ENCODE data around the gene DPT. TPM values are rescaled to one million over a fixed set of nuclear protein-coding genes. Genes with fewer than 3 reads are reported as not detected.

Gene DPT
- total and polyA plus RNA-seq, 4 experiments from 2014 or later: not detected

DNA sequence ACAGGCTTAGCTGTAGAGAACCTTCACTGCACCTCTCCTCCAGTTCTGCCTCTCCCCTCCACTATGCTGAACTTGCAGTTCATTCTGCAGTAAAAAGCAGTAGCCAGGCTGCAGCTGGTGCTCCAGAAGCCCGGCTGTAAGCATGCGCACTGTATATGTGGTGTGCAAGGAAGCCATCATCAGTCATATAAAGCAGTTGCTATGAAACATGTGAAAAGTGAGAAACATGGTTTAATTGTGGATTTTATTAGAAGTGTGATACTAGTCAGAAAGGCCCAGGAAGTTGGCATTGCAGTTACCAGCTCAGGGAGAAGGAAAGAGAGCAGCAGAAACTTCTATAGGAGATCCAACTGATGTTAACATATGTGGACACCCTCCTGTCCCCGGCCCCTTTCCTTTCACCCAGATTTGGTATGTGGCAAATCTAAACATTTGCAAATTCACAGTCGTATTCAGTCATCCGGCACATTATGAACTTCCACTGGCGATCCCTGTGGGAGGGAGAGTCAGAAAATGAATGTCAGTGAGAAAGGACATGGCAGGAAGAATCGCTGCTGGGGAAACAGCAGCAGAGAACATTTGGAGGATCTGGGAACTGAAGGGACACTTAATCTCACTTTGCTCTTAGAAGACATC lies 32.8 kb downstream of the DPT start:
- no peaks in the 10 kb centered on the region for H3K9me3 ChIP-seq (ENCODE audit: control insufficient read depth in 1 of 2, low read length in 2 of 2)
- no peaks in the 10 kb centered on the region for H3K4me1 ChIP-seq (ENCODE audit: insufficient read depth, low read length)
- no peak overlapping the region for H3K4me3 ChIP-seq (ENCODE audit: low read length in 2 of 2)
- no peak for DNase-seq
- H3K27me3 ChIP-seq (ENCODE audit: insufficient read depth, low read length): no peaks in the 10 kb centered on the region
- no peak overlapping the region for H3K27ac ChIP-seq (ENCODE audit: low read depth, low read length)
- H3K36me3 Mint-ChIP-seq: no peaks in the 10 kb centered on the region
- no peaks in the 10 kb centered on the region for H3K36me3 ChIP-seq (ENCODE audit: insufficient read depth, low read length)
- peaks cover 0 to 1% (median 0%) of the 10 kb centered on the region in 8 donors for H3K9me3 Mint-ChIP-seq
- no peak overlapping the region for H3K4me3 Mint-ChIP-seq
- ChIA-PET CTCF (ENCODE audit: partially characterized antibody) (no interaction called here), POLR2A (ENCODE audit: partially characterized antibody) (no interaction called here)
- H3K27ac Mint-ChIP-seq: peak overlapping the region in 1 of 7 donors; percentile 52
- H3K27me3 Mint-ChIP-seq: peaks cover 0 to 1% of the 10 kb centered on the region in 2 donors
- no peaks in the 10 kb centered on the region for H3K4me1 Mint-ChIP-seq
- intact Hi-C loops (cut with micrococcal nuclease): no loop called here

DNA sequence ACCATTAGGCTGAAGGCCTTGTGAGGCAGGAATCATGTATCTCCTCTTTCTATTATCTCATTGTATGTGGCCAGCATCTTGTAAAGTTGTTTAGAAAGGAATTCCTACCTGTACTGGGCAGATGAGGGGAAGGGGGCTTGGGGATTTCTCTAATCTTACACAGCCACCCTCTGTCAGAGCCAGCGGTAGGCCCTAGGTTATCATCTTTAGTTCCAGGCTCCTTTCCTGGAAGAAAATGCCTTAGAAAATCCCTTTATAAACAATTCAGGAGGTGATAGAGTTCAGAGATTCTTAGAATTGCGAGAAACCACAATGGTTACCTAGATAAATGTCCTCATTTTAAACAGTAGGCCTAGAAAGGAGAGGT lies 35.2 kb downstream of the DPT start:
- POLR2A ChIA-PET (ENCODE audit: partially characterized antibody): no interaction called here
- H3K9me3 Mint-ChIP-seq: peaks cover 0 to 3% (median 0%) of the 10 kb centered on the region in 8 donors
- no peaks in the 10 kb centered on the region for H3K4me1 ChIP-seq (ENCODE audit: insufficient read depth, low read length)
- no peak for DNase-seq
- no peaks in the 10 kb centered on the region for H3K36me3 Mint-ChIP-seq
- H3K4me3 Mint-ChIP-seq: no peak overlapping the region
- no peak overlapping the region for H3K27ac ChIP-seq (ENCODE audit: low read depth, low read length)
- no peak overlapping the region for H3K27ac Mint-ChIP-seq
- H3K4me3 ChIP-seq (ENCODE audit: low read length in 2 of 2): no peak overlapping the region
- no peaks in the 10 kb centered on the region for H3K36me3 ChIP-seq (ENCODE audit: insufficient read depth, low read length)
- intact Hi-C loops (cut with micrococcal nuclease): no loop called here
- H3K27me3 ChIP-seq (ENCODE audit: insufficient read depth, low read length): no peaks in the 10 kb centered on the region
- H3K9me3 ChIP-seq (ENCODE audit: control insufficient read depth in 1 of 2, low read length in 2 of 2): no peaks in the 10 kb centered on the region
- H3K4me1 Mint-ChIP-seq: no peaks in the 10 kb centered on the region
- CTCF ChIA-PET (ENCODE audit: partially characterized antibody): no interaction called here
- peaks cover 1 to 2% of the 10 kb centered on the region in 2 donors for H3K27me3 Mint-ChIP-seq

DNA sequence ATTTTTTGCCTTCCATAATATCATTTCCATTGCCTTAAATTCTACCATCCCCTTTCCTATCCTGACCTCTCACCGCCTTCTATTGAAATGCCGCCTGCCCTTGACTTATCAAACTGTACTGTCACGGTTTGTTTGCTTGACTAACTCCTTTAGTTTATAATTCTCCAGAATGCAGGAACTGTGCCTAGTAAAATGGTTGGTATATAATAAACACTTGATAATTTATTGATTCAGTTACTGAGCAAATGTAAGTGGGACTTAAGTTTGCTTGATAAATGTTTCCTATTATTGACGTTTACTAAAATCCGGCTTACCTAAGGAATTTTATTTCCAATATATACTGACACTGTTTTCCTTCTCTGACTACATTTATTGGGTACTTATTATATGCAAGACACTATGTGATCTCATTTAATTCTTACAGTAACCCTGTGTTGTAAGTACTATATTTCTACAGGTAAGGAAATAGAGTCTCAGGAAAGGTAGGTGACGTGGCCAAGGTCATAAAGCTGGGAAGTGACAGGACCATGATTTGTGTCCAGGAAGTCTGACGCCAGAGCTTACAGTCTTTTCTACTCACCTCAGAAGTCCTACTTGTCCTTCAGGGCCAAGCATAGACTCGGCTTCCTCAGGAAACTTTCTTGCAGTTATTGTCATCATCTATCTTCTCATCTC lies 35.7 kb downstream of the DPT start:
- Histone ChIP-seq H3K27me3 (ENCODE audit: insufficient read depth, low read length) (no peaks in the 10 kb centered on the region), H3K27ac (ENCODE audit: low read depth, low read length) (no peak overlapping the region), H3K9me3 (ENCODE audit: control insufficient read depth in 1 of 2, low read length in 2 of 2) (no peaks in the 10 kb centered on the region), H3K4me3 (ENCODE audit: low read length in 2 of 2) (no peak overlapping the region), H3K36me3 (ENCODE audit: insufficient read depth, low read length) (no peaks in the 10 kb centered on the region), H3K4me1 (ENCODE audit: insufficient read depth, low read length) (no peaks in the 10 kb centered on the region)
- no peak overlapping the region for H3K4me3 Mint-ChIP-seq
- no peak for DNase-seq
- H3K27ac Mint-ChIP-seq: no peak overlapping the region
- peaks cover 0 to 3% (median 0%) of the 10 kb centered on the region in 8 donors for H3K9me3 Mint-ChIP-seq
- H3K36me3 Mint-ChIP-seq: no peaks in the 10 kb centered on the region
- no peaks in the 10 kb centered on the region for H3K4me1 Mint-ChIP-seq
- intact Hi-C loops (cut with micrococcal nuclease): no loop called here
- peaks cover 1 to 2% of the 10 kb centered on the region in 2 donors for H3K27me3 Mint-ChIP-seq
- ChIA-PET CTCF (ENCODE audit: partially characterized antibody) (no interaction called here), POLR2A (ENCODE audit: partially characterized antibody) (no interaction called here)

DNA sequence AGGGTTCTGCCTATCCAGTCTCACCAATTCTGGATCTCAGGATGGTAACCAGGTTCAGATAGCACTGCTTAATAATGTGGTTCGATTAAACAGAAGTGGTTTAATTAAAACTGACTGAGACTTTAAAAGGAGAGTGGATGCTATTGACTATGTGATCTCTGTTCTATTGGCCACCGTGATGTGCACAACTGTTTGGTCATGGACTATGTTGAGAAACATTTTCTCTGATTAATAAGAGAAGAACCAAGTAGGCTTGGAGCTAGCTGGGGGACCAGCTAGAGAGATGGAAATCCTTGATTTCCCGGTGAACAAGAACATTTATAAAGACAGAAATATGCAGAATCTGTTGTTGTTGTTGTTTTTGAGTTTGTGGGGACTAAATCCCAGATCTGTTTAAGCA lies 36.5 kb downstream of the DPT start:
- no peaks in the 10 kb centered on the region for H3K4me1 Mint-ChIP-seq

DNA sequence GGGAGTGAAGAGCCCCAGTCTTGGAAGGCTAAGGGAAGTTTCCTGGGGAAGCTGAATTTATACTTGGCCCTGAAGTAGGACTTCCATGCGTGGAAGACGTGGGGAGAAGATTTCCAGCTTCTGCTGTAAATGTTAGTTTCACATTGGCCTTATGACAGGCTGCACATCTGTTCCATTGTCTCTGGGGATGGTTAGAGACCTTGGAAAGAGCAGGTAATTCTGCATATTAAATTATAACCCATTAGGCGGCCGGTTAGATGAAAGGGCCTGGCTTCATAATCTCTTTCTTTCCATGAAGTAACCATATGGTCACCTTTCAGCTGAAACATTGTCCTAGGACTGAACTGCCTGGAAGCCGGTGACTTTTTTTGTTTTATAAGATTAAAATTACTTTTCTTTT lies 37.5 kb downstream of the DPT start:
- ChIA-PET POLR2A (ENCODE audit: partially characterized antibody) (no interaction called here), CTCF (ENCODE audit: partially characterized antibody) (no interaction called here)
- H3K27me3 ChIP-seq (ENCODE audit: insufficient read depth, low read length): no peaks in the 10 kb centered on the region
- Mint-ChIP-seq H3K9me3 (peaks cover 0 to 3% (median 0%) of the 10 kb centered on the region in 8 donors), H3K36me3 (no peaks in the 10 kb centered on the region), H3K27me3 (peaks cover 3 to 5% of the 10 kb centered on the region in 2 donors), H3K27ac (no peak overlapping the region), H3K4me1 (no peaks in the 10 kb centered on the region), H3K4me3 (no peak overlapping the region)
- no peaks in the 10 kb centered on the region for H3K4me1 ChIP-seq (ENCODE audit: insufficient read depth, low read length)
- no peaks in the 10 kb centered on the region for H3K9me3 ChIP-seq (ENCODE audit: control insufficient read depth in 1 of 2, low read length in 2 of 2)
- H3K4me3 ChIP-seq (ENCODE audit: low read length in 2 of 2): no peak overlapping the region
- no peaks in the 10 kb centered on the region for H3K36me3 ChIP-seq (ENCODE audit: insufficient read depth, low read length)
- no peak for DNase-seq
- intact Hi-C loops (cut with micrococcal nuclease): no loop called here
- no peak overlapping the region for H3K27ac ChIP-seq (ENCODE audit: low read depth, low read length)

More for the DNA sequence above, 36.5 kb downstream of the DPT start:
- no peak for DNase-seq
- Mint-ChIP-seq H3K9me3 (peaks cover 0 to 3% (median 0%) of the 10 kb centered on the region in 8 donors), H3K27me3 (peaks cover 1 to 2% of the 10 kb centered on the region in 2 donors), H3K36me3 (no peaks in the 10 kb centered on the region), H3K4me3 (no peak overlapping the region), H3K27ac (no peak overlapping the region)
- intact Hi-C loops (cut with micrococcal nuclease): no loop called here
- no peak overlapping the region for H3K4me3 ChIP-seq (ENCODE audit: low read length in 2 of 2)
- no peaks in the 10 kb centered on the region for H3K27me3 ChIP-seq (ENCODE audit: insufficient read depth, low read length)
- H3K36me3 ChIP-seq (ENCODE audit: insufficient read depth, low read length): no peaks in the 10 kb centered on the region
- ChIA-PET POLR2A (ENCODE audit: partially characterized antibody) (no interaction called here), CTCF (ENCODE audit: partially characterized antibody) (no interaction called here)
- no peak overlapping the region for H3K27ac ChIP-seq (ENCODE audit: low read depth, low read length)
- no peaks in the 10 kb centered on the region for H3K4me1 ChIP-seq (ENCODE audit: insufficient read depth, low read length)
- H3K9me3 ChIP-seq (ENCODE audit: control insufficient read depth in 1 of 2, low read length in 2 of 2): no peaks in the 10 kb centered on the region

DNA sequence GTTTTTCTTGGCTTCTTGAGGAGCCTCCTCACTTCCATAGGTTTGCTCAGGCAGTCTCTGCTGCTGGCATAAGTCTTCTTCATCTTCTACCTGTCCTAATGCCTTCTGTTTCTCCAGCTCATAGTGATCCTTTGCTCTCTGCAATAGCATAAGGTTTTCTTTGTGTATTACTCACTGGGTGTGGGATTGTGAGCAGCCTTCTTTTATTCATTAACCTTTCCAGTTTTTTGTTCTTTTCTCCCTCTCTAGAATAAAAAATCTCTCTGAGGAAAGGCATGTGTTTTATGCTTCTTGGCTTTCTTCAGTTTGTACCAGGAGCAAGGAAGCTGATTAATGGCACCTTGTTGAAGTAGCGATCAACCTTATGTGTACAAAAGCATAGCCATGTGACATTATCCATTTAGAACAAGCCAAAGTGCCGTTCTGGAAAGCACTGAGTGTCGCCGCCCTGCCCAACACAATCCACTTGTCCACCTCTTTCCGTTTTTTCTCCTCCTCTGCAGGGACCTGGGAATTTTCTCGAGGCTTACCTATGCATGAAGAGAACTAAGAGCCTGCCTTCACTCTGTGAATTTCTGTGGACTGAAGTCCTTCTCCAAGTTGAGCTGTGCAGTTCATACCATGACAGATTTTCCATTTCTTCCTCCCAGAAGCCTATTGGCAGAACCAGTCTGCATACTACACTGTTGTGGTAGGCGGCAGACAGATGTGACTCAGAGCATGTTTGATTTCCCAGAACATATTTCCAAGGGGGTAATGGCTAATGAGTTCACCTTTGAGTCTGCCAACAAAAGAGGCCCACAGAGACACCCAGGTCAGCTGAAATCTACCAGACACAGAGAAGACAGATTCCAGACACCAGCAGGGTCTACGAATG lies 39.0 kb downstream of the DPT start:
- intact Hi-C loops (cut with micrococcal nuclease): no loop called here
- H3K36me3 Mint-ChIP-seq: no peaks in the 10 kb centered on the region

DNA sequence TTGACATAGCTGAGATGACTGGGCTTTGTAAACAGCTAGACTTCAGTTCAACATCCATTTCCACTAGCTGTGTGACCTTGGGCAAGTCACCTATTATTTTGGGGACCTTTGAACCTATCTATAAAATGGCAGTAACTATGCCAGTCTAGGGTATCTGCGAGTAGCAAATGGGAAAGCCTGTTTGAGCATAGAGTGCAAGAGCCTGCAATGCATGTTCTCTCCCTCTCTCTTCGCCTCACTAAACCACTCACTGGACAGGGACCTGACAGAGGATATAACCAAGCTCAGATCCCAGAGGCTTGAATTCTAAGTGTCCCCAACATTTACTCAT lies 39.7 kb downstream of the DPT start:
- Histone ChIP-seq H3K9me3 (ENCODE audit: control insufficient read depth in 1 of 2, low read length in 2 of 2) (no peaks in the 10 kb centered on the region), H3K4me3 (ENCODE audit: low read length in 2 of 2) (no peak overlapping the region), H3K36me3 (ENCODE audit: insufficient read depth, low read length) (no peaks in the 10 kb centered on the region), H3K4me1 (ENCODE audit: insufficient read depth, low read length) (no peaks in the 10 kb centered on the region), H3K27me3 (ENCODE audit: insufficient read depth, low read length) (no peaks in the 10 kb centered on the region), H3K27ac (ENCODE audit: low read depth, low read length) (no peak overlapping the region)
- Mint-ChIP-seq H3K9me3 (peaks cover 0 to 5% (median under 1%) of the 10 kb centered on the region in 8 donors), H3K4me3 (no peak overlapping the region), H3K27me3 (peaks cover 5 to 13% of the 10 kb centered on the region in 2 donors), H3K27ac (no peak overlapping the region), H3K4me1 (no peaks in the 10 kb centered on the region), H3K36me3 (no peaks in the 10 kb centered on the region)
- ChIA-PET CTCF (ENCODE audit: partially characterized antibody) (no interaction called here), POLR2A (ENCODE audit: partially characterized antibody) (no interaction called here)
- intact Hi-C loops (cut with micrococcal nuclease): no loop called here
- no peak for DNase-seq

More for the DNA sequence above, 39.0 kb downstream of the DPT start:
- ChIA-PET CTCF (ENCODE audit: partially characterized antibody) (no interaction called here), POLR2A (ENCODE audit: partially characterized antibody) (no interaction called here)
- H3K4me3 Mint-ChIP-seq: no peak overlapping the region
- no peaks in the 10 kb centered on the region for H3K36me3 ChIP-seq (ENCODE audit: insufficient read depth, low read length)
- no peaks in the 10 kb centered on the region for H3K9me3 ChIP-seq (ENCODE audit: control insufficient read depth in 1 of 2, low read length in 2 of 2)
- no peaks in the 10 kb centered on the region for H3K4me1 Mint-ChIP-seq
- H3K27me3 ChIP-seq (ENCODE audit: insufficient read depth, low read length): no peaks in the 10 kb centered on the region
- peaks cover 5 to 11% of the 10 kb centered on the region in 2 donors for H3K27me3 Mint-ChIP-seq
- no peaks in the 10 kb centered on the region for H3K4me1 ChIP-seq (ENCODE audit: insufficient read depth, low read length)
- no peak overlapping the region for H3K27ac ChIP-seq (ENCODE audit: low read depth, low read length)
- DNase-seq: no peak
- H3K9me3 Mint-ChIP-seq: peaks cover 0 to 3% (median 0%) of the 10 kb centered on the region in 8 donors
- no peak overlapping the region for H3K27ac Mint-ChIP-seq
- no peak overlapping the region for H3K4me3 ChIP-seq (ENCODE audit: low read length in 2 of 2)

Data from CD4-positive, alpha-beta memory T cell (primary cell).